ENCODE results near the gene DSN1.

DNA sequence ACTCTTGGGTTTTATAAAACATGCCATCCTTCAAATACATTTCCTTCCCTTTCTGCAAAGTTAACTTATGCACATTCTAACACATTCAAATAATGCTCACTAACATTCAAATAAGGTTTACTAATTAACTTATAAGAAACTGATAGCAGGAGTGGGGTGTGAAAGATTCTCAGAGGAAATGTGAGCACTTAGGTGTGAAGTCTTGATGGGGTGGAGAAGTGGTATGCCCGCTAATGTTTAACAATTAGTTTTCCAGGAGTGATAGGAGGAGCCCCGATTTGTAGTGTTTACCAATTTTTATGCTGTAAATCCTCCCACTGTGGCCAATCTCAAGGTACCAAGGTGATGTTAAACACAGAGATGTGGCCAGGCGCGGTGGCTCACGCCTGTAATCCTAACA lies 18.3 kb upstream of the DSN1 start:
- TF ChIP-seq JUND (IDR thresholded peaks at IDR 0.05): no peak
- TF ChIP-seq, protein P1, sequence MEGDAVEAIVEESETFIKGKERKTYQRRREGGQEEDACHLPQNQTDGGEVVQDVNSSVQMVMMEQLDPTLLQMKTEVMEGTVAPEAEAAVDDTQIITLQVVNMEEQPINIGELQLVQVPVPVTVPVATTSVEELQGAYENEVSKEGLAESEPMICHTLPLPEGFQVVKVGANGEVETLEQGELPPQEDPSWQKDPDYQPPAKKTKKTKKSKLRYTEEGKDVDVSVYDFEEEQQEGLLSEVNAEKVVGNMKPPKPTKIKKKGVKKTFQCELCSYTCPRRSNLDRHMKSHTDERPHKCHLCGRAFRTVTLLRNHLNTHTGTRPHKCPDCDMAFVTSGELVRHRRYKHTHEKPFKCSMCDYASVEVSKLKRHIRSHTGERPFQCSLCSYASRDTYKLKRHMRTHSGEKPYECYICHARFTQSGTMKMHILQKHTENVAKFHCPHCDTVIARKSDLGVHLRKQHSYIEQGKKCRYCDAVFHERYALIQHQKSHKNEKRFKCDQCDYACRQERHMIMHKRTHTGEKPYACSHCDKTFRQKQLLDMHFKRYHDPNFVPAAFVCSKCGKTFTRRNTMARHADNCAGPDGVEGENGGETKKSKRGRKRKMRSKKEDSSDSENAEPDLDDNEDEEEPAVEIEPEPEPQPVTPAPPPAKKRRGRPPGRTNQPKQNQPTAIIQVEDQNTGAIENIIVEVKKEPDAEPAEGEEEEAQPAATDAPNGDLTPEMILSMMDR (IDR thresholded peaks at IDR 0.05): no peak
- no peak for TF ChIP-seq FOXJ3 (CRISPR knock-in tag; IDR thresholded peaks at IDR 0.05)
